ENCODE measurements around the gene ZNF22.

GRCh38 chr10:44979281-44980191 lies 21.2 kb upstream of the ZNF22 start:
- TF ChIP-seq, protein P1, sequence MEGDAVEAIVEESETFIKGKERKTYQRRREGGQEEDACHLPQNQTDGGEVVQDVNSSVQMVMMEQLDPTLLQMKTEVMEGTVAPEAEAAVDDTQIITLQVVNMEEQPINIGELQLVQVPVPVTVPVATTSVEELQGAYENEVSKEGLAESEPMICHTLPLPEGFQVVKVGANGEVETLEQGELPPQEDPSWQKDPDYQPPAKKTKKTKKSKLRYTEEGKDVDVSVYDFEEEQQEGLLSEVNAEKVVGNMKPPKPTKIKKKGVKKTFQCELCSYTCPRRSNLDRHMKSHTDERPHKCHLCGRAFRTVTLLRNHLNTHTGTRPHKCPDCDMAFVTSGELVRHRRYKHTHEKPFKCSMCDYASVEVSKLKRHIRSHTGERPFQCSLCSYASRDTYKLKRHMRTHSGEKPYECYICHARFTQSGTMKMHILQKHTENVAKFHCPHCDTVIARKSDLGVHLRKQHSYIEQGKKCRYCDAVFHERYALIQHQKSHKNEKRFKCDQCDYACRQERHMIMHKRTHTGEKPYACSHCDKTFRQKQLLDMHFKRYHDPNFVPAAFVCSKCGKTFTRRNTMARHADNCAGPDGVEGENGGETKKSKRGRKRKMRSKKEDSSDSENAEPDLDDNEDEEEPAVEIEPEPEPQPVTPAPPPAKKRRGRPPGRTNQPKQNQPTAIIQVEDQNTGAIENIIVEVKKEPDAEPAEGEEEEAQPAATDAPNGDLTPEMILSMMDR (IDR thresholded peaks at IDR 0.05): no peak
- TF ChIP-seq POLR2AphosphoS5 (IDR thresholded peaks at IDR 0.05) (no peak), POLR2A (IDR thresholded peaks at IDR 0.05) (no peak), EP300 (IDR thresholded peaks at IDR 0.05) (no peak)
